ENCODE measurements around the gene HIVEP3. TPM values are rescaled to one million over a fixed set of nuclear protein-coding genes. Genes with fewer than 3 reads are reported as not detected.

Gene HIVEP3
- total RNA-seq, 1 donor from 2014 or later: 0.37 TPM

DNA sequence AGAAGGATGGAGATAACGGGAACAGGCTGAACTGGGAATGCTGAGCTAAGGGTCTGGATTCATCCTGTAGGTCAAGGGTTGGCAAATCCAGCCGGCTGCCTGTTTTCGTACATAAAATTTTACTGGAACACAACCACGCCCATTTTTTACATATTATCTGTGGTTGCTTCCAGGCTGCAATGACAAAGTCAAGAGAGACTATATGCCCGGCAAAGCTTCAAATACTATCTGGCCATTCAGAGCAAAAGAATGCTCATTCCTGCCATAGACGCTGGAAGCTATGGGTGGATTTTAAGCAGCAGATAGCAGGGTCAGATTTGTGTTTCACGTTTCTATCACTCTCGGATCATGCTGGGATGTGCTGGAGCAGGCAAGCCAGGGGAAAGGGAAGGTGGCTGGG, 296.3 kb downstream of the HIVEP3 start:
- H3K4me1 Mint-ChIP-seq: peaks cover 14% of the 10 kb centered on the region
- Histone ChIP-seq H3K27ac (no peak overlapping the region), H3K4me3 (no peak overlapping the region), H3K27me3 (no peaks in the 10 kb centered on the region), H3K9me3 (ENCODE audit: low read depth) (no peaks in the 10 kb centered on the region), H3K9ac (no peak overlapping the region), H4K20me1 (ENCODE audit: low read depth) (no peaks in the 10 kb centered on the region), H3F3A (ENCODE audit: low read depth) (no peaks in the 10 kb centered on the region), H3K79me2 (ENCODE audit: low read depth) (no peaks in the 10 kb centered on the region), H3K4me1 (peaks cover 9% of the 10 kb centered on the region), H3K36me3 (no peaks in the 10 kb centered on the region), H2AFZ (replicated peaks) (no peak overlapping the region), H3K4me2 (no peak overlapping the region)
- TF ChIP-seq, protein P1, sequence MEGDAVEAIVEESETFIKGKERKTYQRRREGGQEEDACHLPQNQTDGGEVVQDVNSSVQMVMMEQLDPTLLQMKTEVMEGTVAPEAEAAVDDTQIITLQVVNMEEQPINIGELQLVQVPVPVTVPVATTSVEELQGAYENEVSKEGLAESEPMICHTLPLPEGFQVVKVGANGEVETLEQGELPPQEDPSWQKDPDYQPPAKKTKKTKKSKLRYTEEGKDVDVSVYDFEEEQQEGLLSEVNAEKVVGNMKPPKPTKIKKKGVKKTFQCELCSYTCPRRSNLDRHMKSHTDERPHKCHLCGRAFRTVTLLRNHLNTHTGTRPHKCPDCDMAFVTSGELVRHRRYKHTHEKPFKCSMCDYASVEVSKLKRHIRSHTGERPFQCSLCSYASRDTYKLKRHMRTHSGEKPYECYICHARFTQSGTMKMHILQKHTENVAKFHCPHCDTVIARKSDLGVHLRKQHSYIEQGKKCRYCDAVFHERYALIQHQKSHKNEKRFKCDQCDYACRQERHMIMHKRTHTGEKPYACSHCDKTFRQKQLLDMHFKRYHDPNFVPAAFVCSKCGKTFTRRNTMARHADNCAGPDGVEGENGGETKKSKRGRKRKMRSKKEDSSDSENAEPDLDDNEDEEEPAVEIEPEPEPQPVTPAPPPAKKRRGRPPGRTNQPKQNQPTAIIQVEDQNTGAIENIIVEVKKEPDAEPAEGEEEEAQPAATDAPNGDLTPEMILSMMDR (IDR thresholded peaks at IDR 0.05): no peak
- no peak for TF ChIP-seq EZH2phosphoT487 (IDR thresholded peaks at IDR 0.05)
- no peak for TF ChIP-seq EZH2 (IDR thresholded peaks at IDR 0.05)
- H3K27ac Mint-ChIP-seq: no peak overlapping the region
- H3K4me3 Mint-ChIP-seq: no peak overlapping the region
- no peaks in the 10 kb centered on the region for H3K9me3 Mint-ChIP-seq
- DNase-seq (ENCODE audit: low spot score): no peak
- H3K27me3 Mint-ChIP-seq (ENCODE audit: insufficient read depth, low read depth): peaks cover 2% of the 10 kb centered on the region
- no peaks in the 10 kb centered on the region for H3K36me3 Mint-ChIP-seq

DNA sequence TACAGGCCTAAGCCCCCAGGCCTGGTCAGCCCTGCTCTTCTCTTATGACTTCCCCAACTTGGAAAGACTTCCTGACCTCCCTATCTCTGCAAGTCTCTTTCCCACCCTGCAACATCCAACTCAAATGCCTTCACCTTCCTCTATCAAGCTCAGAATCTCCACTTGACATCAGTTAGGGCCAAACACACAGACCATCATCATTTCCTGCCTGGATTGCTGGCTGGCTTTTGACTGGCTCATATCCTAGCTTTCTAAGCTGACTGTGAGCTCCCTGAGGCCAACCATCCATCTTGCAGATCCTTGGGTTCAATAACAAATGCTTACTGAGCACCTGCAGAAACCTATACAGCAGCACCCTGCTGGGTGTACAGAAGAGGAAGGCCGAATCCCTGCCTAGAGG, 296.9 kb downstream of the HIVEP3 start:
- no peak overlapping the region for H2AFZ ChIP-seq (replicated peaks)
- no peaks in the 10 kb centered on the region for H3K27me3 ChIP-seq
- H3K9ac ChIP-seq: no peak overlapping the region
- H3K4me1 ChIP-seq: peaks cover 9% of the 10 kb centered on the region
- peaks cover 14% of the 10 kb centered on the region for H3K4me1 Mint-ChIP-seq
- no peak overlapping the region for H3K4me3 ChIP-seq
- TF ChIP-seq EZH2 (IDR thresholded peaks at IDR 0.05): no peak
- no peak for TF ChIP-seq EZH2phosphoT487 (IDR thresholded peaks at IDR 0.05)
- TF ChIP-seq, protein P1 (IDR thresholded peaks at IDR 0.05): no peak
- H3K27me3 Mint-ChIP-seq (ENCODE audit: insufficient read depth, low read depth): peaks cover 2% of the 10 kb centered on the region
- no peaks in the 10 kb centered on the region for H3K36me3 ChIP-seq
- no peaks in the 10 kb centered on the region for H4K20me1 ChIP-seq (ENCODE audit: low read depth)
- H3K4me3 Mint-ChIP-seq: no peak overlapping the region
- H3K4me2 ChIP-seq: no peak overlapping the region
- no peaks in the 10 kb centered on the region for H3K9me3 Mint-ChIP-seq
- no peaks in the 10 kb centered on the region for H3F3A ChIP-seq (ENCODE audit: low read depth)
- no peaks in the 10 kb centered on the region for H3K36me3 Mint-ChIP-seq
- no peak overlapping the region for H3K27ac ChIP-seq
- no peaks in the 10 kb centered on the region for H3K9me3 ChIP-seq (ENCODE audit: low read depth)
- H3K79me2 ChIP-seq (ENCODE audit: low read depth): no peaks in the 10 kb centered on the region
- no peak overlapping the region for H3K27ac Mint-ChIP-seq
- DNase-seq (ENCODE audit: low spot score): no peak

- no peaks in the 10 kb centered on the region for H3F3A ChIP-seq (ENCODE audit: low read depth)
- H3K27ac Mint-ChIP-seq: no peak overlapping the region
- TF ChIP-seq EZH2 (IDR thresholded peaks at IDR 0.05) (no peak), EZH2phosphoT487 (IDR thresholded peaks at IDR 0.05) (no peak)
- TF ChIP-seq, protein P1 (IDR thresholded peaks at IDR 0.05): no peak
- no peak overlapping the region for H2AFZ ChIP-seq (replicated peaks)
- no peaks in the 10 kb centered on the region for H3K27me3 ChIP-seq
- peaks cover 2% of the 10 kb centered on the region for H3K27me3 Mint-ChIP-seq (ENCODE audit: insufficient read depth, low read depth)
- no peaks in the 10 kb centered on the region for H4K20me1 ChIP-seq (ENCODE audit: low read depth)
- no peak overlapping the region for H3K4me3 ChIP-seq
- DNase-seq (ENCODE audit: low spot score): no peak
- no peak overlapping the region for H3K4me2 ChIP-seq
- H3K4me3 Mint-ChIP-seq: no peak overlapping the region
- peaks cover 14% of the 10 kb centered on the region for H3K4me1 Mint-ChIP-seq
- H3K27ac ChIP-seq: no peak overlapping the region
- no peaks in the 10 kb centered on the region for H3K36me3 ChIP-seq
- no peaks in the 10 kb centered on the region for H3K79me2 ChIP-seq (ENCODE audit: low read depth)
- H3K9me3 ChIP-seq (ENCODE audit: low read depth): no peaks in the 10 kb centered on the region
- peaks cover 9% of the 10 kb centered on the region for H3K4me1 ChIP-seq
- no peaks in the 10 kb centered on the region for H3K36me3 Mint-ChIP-seq
- no peak overlapping the region for H3K9ac ChIP-seq
- no peaks in the 10 kb centered on the region for H3K9me3 Mint-ChIP-seq
Measured at GRCh38 chr1:41621256-41621655, 297.5 kb downstream of the HIVEP3 start.
